Measurements from ENCODE around the gene SLC22A4.

Gene SLC22A4

DNA sequence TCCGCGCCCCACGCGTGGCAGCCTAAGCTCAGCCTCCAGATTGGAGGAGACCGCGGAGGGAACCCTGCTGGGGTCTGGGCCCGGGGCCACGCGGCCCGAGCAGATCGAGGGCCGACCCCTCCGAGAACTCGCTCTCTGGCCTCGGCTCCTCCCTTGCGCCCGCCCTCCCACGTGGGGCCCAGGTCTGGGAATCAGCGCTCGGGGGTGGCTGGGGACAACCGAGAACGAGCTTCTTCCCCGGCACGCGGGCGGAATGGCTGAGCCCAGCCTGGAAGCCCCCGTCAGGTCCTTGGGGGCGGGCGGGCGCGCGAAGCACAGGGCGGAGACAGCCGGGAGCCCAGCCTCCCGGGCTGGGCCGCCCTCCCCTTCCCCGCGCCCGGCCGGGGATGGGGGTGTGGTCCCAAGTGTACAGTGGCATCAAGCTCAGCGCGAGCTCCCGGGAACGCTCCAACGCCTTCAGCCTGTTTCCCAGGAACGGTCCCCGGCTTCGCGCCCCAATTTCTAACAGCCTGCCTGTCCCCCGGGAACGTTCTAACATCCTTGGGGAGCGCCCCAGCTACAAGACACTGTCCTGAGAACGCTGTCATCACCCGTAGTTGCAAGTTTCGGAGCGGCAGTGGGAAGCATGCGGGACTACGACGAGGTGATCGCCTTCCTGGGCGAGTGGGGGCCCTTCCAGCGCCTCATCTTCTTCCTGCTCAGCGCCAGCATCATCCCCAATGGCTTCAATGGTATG is at the start of gene SLC22A4:
SLC22A4 (plus strand) TSS at position 403 of the 736 bp plus-strand sequence; CDS start at position 626, 223 bp downstream.
- DNase-seq (ENCODE audit: low spot score), result peak; percentile 90

DNA sequence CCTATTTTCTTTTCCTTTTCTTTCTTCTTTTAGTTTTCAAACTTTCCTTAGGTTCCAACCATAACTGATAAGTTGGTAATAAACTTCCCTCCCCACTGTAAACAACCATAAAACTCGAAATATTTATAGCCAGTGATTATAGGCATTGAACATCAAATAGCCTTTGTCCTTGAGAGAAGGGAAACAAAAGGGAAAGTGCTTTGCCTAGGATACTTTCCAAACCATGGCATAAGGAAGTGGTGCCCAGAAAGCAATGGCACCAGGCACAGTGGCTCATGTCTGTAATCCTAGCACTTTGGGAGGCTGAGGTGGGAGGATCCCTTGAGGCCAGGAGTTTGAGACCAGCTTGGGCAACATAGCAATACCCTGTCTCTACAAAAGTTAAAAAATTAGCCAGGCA is 48.6 kb upstream of the SLC22A4 start:
- DNase-seq (ENCODE audit: low spot score), result no peak

DNA sequence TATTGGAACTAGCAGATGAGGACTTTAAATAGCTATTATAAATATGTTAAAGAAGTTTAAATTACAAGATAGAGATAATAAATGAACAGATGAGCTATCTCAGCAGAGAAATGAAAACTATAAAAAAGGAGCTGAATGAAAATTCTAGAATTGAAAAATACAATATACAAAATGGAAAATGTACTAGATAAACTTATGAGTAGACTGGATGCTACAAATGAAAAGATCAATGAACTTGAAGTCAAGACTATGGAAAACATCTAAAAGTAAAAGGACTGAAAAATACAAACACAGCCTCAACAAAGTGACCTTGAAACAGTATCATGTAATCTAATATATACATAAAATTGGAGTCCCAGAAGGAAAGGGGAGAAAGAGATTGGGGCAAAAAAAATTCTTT is 47.4 kb upstream of the SLC22A4 start:
- no peak for DNase-seq (ENCODE audit: low spot score)

DNA sequence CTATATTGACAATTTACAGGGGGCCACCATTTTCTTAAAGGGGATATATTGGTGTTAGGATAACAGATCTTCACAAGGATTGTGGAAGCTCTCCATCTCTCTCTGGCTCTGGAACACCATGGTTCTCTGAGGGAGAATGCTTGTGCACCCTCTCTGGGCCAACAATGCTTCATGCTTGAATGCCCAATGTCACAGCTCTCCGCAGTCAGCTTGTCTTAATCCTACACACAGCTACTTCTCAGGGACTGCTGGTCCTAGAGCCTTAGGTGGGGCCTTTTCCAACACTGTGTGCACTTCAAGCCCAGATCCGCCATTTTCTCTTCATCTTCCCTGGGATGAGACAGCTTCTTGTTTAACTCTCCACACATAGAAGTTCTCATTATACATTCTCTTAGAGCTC is 43.6 kb upstream of the SLC22A4 start:
- no peak for DNase-seq (ENCODE audit: low spot score)

DNA sequence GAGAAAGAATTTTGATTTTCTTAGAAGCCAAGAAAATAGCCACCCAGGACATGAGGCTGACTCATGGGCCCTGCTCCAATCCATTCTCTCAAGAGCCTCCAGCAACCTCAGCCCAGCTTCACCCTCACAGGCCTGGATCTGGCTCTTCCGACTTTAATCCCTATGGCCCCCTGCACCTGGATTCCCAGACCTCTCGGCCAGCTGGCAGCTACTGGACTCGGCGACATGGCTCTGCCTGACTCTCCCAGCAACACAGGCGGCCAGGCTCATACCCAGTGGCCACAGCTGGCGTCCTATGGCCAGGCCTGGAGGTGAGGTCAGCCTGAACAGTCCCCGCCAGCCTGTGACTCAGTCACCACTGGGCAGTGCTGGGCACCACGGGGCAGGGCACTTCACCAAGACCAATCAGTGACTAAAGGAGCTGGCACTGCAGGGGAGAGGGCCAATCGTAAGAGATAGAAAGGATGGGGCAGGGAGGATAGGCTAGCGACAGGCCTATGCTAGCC is 42.9 kb upstream of the SLC22A4 start:
- peak; percentile 69 for DNase-seq (ENCODE audit: low spot score)

DNA sequence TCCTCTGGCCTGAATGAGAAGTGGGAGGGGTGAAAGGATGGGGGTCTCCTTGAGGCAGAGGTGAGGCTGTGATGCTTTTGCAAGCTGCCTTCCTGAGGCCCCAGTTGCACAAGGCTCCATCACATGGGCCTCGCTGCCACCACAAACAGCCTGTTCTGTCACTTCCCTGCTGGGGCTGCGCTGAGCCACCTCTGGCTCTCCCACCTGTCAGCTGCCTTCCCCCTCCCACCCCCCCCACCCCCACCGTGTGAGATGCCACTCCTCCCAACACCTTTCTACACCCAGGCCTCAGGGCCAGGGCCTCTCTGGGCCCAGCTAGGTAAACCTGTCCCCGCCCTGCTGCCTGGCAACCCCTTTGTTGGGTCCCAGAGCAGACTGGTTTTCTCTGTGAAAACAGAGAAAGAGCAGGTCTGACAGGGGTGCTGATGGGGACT is 41.2 kb upstream of the SLC22A4 start:
- no peak for DNase-seq (ENCODE audit: low spot score)

DNA sequence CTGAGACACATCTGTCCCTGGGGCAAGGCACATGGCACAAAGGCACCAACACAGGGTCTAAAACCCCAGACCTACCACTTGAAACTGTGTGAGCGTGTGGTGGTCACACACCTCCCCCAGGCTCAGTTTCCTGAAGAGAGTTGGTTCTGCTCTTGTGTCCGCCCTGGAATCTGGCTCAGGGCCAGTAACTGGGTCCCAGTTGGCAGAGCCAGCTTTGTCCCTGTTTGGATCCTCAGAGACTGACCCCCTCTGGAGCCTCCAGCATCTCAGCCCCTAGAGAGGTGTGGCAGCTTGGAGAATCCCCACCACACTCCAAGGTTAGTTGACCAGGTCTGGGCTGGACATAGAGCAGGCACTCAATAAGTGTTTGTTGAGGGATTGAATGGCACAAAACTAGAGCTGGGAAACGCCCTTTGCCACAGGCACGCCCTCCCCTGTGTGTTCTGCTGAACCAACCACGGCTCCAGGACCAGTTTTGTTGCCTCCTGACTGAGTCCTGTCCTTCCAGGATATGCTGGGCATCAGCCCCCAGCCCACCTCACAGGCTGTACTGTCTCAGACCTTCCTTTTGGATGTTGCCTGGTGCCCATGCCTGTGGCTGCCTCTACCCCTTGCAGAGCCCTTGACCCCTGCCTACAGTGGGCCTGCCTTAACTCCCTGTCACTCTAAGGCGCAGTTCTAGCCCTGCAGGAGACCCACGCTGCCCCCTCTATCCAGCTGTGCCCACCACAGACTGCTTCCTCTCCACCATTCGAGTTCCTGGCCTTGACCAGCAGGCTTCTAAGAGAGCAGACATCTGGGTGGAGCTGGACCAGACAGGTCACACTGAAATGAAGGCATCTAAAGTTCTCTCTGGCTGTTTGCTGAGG is 40.5 kb upstream of the SLC22A4 start:
- no peak for DNase-seq (ENCODE audit: low spot score)

DNA sequence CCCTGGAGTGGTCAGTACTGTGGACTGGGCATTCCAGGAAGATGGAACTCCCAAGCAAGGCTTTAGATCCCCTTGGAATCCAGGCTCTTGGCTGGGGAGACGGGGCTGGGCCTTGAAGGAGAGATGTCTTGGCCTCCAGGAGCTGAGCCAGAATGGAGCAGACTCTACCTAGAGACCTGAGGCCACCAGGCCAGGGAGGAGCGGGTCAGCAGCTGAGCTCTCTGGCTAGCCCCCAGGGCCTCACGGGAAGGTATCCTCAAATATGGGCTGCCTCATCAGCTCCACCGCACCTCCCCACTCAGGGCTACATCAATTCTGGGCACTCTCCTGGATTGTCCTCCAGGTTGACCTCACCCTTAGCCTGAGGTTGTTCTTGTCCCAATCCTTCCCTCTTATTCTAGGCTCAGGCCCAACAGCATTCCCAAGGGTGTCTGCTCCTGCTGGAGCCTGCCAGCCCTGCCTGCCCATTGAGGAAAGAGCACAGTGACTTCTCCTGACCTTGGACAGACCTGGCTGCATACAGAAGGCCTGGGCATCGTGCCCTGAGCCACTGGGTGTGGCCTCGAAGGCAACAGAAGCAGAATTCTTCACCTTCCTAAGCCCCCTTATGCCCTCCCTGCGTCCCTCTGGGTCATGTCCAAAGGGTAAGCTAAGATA is 39.7 kb upstream of the SLC22A4 start:
- no peak for DNase-seq (ENCODE audit: low spot score)

DNA sequence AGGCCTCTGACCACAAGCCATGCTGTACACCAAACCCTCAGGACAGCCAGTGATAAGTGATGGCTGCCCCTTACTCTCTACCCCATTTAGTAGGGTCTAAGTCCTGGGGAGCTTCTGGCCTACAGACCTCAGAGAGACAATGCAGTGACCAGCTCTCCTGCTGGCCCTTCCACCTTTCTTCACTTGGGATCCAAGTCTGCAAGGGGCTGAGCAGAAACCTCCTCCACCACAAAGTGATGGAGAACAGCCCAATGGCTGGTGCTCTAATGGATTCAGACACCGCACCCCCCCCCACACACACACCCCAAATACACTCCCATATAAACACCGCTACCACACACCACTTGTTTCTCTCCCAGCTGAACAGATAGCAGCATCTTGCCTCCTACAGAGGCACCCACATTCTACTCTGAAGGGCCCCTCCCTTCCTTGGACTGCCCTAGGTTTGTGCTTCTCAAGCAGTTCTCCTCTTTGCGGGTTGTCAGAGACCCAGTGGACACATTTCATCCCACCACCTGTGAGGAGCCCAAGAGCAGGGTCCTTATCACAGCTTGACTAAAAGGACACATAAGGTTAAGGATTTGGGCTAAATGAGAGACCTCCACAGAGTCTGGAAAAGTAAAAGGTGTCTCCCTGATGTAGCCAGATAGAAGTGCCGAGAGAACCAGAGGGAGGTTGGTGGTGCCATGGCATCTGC is 38.0 kb upstream of the SLC22A4 start:
- DNase-seq (ENCODE audit: low spot score), result no peak

DNA sequence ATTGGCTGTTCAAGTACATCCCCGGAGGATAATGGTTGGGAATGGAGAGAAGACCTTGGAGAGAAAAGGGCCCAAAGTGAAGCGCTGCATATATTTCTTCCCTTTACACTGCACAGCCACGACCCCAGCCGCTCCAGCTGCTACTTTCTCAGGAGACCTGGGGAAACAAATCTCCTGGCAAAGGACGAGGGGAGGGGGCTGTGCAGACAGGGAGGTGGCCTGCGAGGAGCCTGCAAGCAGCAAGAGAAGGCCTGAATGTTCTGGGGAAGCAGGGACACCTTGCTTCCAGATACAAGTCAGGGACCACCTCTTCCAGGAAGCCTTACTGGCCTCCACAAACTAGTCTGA is 37.4 kb upstream of the SLC22A4 start:
- DNase-seq (ENCODE audit: low spot score), result no peak

DNA sequence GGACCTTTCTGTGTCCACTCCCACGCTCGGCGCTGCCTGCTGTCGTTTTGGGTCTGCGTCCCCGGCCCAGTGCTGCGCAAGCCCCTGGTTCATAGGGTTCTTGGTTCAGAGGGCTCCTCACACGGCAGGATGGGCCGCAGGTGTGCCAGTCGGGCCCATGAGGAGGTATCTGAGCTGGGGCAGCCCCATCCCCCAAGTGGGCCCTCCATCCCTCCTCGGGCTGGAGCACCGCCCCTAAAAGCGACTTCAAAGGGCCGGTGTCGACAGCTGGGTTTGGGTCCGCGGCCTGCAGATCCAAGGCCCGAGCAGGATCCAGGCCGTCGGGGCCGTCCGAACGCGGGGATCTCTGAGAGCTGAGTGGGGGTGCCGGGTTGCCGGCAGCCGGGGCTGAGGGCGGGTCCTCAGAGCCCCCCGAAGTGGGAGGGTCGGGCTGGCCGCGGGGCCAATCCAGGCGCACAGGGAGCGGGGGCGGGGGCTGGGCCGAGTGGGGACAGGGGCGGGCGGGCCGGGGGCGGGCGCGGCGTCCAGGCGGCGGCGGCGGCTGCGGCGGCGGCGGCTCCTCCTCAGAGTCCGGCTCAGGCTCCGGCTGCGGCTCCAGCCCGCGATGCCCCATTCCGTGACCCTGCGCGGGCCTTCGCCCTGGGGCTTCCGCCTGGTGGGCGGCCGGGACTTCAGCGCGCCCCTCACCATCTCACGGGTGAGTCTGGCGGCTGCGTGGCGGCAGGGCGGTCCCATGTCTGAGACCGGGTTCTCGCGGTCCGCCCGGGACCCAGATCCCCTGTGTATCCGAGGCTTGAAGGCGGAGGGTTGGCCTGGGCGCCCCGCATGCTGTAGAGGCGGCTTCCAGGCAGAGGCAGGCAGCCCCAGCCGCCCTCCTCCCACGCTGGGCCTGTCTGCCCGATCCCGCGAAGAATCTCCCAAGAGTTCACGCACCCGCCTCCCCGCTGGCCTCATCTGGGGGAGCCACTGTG is 36.8 kb upstream of the SLC22A4 start, which contains the start of gene PDLIM4:
PDLIM4 (plus strand) TSS at position 566 of the 971 bp plus-strand sequence; CDS start at position 605, 39 bp downstream.
- DNase-seq (ENCODE audit: low spot score), result no peak

DNA sequence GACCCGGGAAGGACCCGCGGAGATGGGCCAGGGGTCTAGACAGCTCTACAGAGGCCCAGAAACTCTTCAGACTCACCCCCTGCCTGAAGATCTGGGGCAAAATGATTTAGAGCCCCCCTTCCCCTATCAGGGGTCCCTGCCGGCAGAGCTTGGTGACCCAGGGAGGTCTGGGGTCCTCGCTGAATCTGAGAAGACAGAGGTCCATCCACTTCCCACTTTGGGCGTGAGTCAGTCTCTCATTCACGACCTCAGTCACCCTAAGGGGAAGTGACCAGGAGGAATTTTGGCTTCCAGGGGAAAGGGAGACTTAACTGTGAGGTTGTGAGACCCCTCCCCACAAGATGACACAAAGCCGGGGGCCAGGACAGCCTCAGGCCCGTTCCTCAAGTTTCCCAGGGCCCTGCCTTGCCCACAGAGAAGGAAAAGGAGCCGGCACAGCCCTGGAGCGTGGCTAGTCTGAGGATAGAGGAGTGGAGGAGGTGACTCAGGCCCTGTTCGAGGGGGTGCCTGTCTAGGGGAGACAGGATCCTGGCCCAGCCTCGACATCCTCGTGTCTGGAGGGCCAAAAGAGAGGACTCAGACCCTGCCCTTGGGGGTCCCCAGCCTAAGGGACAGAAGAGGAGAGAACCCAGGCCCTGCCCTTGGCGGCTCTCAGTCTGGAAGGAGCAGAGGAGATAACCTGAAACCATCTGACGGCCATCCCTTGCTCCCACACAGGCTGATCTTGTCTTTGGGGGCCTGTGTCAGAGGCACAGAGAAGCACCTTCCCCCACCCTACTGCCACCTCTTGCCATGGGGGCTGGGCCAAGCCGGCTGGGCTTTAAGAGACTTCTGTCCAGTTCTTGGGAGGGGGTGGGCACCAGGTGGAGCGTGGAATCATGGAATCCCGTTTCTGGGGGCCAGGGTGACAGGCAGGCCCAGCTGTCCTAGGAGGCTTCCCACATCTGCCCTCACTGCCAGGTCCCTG is 35.8 kb upstream of the SLC22A4 start:
- DNase-seq (ENCODE audit: low spot score), result no peak

DNA sequence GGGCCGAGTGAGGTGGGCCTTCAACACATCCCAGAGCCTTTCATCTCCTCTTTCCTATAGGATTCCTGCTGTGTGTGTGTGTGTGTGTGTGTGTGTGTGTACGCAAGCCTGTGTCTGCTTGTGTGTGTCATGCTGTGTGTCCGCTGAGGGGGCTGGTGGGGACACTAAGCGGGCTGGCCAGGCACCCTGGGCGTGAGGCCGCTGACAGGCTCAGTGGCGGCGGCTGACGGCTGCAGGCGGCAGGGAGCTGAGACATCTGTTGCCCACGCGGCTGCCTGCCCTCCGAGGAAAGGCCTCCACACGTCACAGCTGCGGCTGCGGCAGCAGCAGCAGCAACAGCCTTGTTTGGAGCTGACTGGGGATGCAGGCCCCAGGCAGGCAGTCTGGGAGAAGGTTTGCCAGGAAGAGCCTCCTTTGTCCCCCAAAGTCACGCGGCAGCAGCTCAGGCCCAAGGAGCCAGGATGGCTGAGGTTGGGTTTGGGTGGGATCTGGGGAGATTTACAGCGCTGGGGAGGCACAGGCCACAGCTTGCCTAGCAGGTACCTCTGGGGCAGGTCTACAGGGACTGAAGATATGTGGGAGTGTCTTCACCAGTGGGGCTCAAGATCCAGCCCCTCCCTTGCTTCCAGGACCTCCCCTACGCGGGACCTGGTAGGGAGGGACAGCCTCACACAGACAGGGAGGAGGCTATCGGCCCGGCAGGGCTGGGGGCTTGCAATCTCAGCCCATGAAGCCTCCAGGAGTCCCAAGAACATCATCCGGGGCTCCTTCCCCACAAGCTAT is 34.9 kb upstream of the SLC22A4 start:
- DNase-seq (ENCODE audit: low spot score), result peak; percentile 71

DNA sequence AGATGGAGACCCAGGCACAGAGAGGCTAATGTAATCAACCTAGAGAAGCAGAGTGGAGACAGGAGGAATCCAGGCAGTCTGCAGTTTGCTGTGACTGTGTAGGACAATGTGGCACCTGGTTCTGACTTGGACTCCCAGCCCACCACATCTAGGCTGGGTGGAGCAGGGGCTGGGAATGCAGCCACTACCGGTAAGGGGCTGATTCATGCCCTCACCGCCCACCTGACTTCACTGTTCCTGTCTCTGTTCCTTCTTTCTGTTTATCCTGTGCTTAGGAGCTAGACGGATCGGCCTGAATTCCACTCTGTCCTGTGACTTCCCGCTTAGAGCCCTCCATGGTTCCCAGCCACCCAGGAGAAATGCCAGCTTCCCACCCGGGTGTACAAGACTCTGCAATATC is 34.1 kb upstream of the SLC22A4 start:
- no peak for DNase-seq (ENCODE audit: low spot score)

DNA sequence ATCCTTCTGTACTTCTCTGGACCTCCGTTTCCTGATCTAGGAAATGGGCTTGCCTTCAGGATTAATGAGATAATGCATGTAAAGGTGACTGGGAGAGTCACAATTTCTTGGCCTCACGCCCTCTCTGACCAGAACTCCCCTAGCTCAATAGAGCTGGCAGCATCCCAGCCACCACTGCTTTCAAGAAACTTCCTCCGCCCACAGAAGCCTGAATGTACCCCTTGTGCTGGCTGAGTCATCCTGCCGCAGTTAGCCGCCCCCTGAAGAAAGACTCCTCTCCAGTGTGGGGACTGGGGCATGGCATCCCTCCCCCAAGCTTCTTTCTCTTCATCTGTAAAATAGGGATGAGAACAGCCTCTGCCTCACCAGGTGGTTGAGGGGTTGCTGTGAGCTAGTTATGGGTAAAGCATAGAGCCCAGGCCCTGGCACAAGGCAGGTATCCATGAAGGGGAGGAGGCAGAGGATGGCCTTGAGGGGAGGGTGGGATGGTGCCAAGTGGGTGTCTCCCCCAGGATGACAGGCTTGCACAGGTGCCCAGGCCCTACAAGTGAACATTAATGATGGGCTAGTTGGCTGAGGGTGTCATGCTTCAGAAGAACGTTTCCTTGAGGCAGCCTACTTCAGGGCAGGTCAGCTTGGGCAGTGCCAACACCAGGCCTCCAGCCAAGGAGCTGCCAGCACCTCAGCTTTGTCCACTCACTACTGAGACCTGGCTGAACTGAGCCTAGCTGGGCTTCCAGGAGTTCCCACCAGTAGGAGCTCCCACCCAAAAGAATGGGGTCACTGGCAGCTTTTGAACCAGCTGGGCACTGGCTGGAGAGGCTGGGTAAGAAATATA is 33.3 kb upstream of the SLC22A4 start:
- peak; percentile 70 for DNase-seq (ENCODE audit: low spot score)

DNA sequence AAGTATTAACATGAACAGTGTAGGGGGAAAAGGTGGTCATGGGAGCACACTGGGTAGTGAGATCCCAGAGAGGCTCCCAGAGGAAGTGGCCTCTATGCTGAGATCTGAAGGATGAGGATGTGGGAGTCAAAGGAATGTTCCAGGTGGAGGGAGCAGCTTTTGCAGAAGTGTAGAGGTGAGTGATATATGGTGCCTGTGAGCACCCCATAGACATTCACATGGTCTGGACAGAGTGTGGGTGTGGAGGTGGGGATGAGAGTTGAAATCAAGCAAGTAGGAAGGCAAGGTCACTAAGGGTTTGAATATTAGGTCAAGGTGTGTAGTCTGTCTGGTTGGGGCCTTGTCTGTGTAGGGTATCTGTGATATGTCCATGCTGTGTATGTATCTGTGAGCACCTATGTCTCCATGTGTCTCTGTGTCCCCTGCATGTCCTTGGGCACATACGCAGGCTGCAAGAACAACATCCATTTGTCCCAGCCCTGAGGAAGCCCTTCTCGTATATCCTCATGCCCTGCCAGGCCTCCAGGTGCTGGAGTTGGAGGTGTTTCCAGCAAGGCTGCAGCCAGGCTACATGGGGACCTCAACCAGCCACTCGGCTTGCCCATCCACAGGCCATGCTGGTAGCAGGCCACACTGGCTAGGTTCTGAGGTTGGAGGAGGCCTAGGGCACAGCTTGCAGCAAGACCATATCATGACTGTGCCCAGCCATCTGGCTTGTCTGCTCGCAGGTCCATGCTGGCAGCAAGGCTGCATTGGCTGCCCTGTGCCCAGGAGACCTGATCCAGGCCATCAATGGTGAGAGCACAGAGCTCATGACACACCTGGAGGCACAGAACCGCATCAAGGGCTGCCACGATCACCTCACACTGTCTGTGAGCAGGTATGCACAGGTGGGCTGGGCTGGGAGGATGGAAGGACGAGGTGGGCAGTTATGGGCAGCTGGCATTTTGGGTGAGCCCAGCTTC is 32.0 kb upstream of the SLC22A4 start:
- DNase-seq (ENCODE audit: low spot score), result no peak
